ENCODE results near the gene EWSR1.

GRCh38 chr22:29290061-29290460 lies 22.0 kb downstream of the EWSR1 start:
- TF ChIP-seq EZH2phosphoT487 (IDR thresholded peaks at IDR 0.05; ENCODE audit: borderline replicate concordance, low read length) = no peak
- TF ChIP-seq, protein P1, sequence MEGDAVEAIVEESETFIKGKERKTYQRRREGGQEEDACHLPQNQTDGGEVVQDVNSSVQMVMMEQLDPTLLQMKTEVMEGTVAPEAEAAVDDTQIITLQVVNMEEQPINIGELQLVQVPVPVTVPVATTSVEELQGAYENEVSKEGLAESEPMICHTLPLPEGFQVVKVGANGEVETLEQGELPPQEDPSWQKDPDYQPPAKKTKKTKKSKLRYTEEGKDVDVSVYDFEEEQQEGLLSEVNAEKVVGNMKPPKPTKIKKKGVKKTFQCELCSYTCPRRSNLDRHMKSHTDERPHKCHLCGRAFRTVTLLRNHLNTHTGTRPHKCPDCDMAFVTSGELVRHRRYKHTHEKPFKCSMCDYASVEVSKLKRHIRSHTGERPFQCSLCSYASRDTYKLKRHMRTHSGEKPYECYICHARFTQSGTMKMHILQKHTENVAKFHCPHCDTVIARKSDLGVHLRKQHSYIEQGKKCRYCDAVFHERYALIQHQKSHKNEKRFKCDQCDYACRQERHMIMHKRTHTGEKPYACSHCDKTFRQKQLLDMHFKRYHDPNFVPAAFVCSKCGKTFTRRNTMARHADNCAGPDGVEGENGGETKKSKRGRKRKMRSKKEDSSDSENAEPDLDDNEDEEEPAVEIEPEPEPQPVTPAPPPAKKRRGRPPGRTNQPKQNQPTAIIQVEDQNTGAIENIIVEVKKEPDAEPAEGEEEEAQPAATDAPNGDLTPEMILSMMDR (IDR thresholded peaks at IDR 0.05; ENCODE audit: low read depth, low read length, poor library complexity, severe bottlenecking) = no peak
